HG03135 (cell line): ENCODE data around the gene MLF1.
A peak's percentile ranks its signal among the peaks of the same experiment; 100 is the strongest.

Source experiments
- ATAC-seq: cut with Tn5 transposase; IDR thresholded peaks from one replicate; pipeline ENCODE4 v1.9.1; 2021; ENCODE audit warnings: mild to moderate bottlenecking, moderate library complexity; ENCODE audit not compliant: unreplicated experiment

The MLF1 gene

DNA sequence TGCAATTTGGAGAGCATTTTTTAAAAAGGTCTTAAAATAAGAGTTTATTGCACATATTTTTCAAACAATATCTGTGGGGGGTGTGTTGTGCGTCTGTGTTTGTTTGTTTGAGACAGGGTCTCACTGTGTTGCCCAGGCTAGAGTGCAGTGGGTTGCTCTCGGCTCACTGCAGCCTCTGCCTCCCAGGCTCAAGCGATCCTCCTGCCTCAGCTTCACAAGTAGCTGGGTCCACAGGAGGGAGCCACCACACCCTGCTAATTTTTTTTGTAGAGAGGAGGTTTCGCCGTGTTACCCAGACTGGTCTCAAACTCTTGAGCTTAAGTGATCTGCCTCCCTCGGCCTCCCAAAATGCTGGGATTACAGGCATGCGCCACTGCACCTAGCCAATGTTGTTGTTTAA lies 2.7 kb downstream of the MLF1 start:
- ATAC-seq = no peak

GRCh38 chr3:158574646-158575045 lies 3.7 kb downstream of the MLF1 start:
- no peak for ATAC-seq

DNA sequence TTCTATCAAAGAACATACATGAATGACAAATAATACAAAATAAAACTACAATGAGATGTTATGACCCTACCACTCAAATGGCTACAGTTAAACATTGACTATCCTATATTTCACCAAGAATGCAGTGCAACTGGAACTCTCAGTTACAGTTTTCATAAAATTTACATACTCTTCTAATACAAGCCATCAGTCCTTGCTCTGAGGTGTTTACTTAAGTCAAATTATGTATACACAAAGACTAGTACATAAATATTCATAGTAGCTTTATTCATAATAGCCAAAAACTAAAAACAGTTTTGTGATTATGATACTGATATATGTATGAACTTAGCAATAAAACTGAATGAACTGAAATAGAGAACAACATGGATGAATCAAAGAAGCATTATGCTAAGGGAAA lies 19.2 kb downstream of the MLF1 start:
- ATAC-seq = no peak

DNA sequence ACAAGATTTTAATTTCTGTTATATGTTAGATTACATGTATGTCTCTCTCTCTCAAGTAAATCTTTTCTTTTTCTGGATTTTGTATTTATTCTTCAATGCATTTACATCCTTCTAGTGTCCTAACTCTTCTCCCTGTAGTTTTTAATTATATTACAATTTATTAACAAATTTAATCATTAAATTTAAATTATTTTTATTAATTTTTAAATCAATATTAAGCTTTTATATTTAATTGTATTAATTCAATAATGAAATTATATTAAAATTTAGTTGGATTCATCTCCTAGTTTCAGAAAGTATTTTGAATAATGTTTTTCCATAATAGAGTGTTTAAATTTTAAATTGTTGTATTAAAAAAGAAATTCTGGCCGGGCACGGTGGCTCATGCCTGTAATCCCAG lies 29.8 kb downstream of the MLF1 start:
- ATAC-seq = no peak

DNA sequence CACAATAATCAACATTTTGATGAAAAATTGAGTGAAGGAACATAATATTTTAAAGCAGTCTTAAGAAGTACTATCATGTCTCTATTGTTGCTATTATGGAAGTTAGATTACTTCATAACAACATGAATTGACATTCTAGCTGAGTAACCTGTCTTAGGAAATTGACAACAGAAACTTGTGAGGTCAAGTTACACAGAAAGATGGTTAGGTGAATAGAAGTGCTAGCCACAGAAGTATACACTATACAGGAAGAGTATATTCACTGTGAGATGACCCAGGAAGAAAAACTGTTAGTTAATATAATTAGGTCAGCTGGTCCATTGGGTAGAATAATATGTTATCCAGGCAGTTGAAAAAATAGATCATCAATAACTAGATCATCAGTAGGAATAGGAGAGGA lies 31.2 kb downstream of the MLF1 start:
- ATAC-seq = no peak

- no peak for ATAC-seq
Measured at GRCh38 chr3:158617982-158618875, 47.2 kb downstream of the MLF1 start.

DNA sequence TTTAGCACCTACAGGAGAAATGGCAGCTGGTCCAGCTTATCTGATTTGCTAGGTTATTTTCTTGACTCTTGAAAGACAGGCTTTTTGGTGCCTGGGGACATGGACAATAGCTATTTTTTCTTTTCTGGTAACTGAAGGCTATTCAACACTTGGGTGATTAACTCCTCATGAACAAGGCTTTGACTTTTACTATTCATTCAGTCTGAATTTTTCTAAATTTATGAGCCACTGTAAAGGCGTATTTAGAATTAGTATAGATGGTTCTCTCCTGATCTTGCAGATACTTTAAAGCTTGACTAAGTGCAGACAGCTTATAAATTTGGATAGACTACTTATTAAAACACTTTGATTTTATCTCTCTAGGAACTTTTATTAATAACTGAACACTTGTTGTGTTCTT lies 54.9 kb downstream of the MLF1 start:
- no peak for ATAC-seq

- ATAC-seq = no peak
Measured at GRCh38 chr3:158631981-158632380, 61.0 kb downstream of the MLF1 start.

DNA sequence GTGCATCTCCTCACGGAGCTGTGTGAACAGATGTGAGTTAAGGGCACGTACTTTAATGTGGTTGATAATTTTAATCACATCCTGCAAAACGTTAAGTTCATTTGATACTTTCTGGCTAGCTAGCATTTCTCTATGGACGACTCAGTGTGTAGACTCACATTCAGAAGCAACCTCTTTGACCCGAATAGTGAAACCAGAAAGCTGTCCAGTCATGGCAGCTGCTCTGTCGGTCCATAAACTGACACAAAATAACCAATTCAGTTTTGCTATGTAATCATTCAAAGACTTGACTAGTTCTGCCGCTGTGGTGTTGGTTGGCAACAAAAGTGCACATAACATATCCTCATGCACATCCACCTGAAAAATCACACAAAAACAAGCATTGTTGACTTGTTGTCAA lies 69.7 kb downstream of the MLF1 start:
- no peak for ATAC-seq

GRCh38 chr3:158642005-158642404 lies 71.0 kb downstream of the MLF1 start:
- ATAC-seq = no peak

- ATAC-seq = no peak
Measured at GRCh38 chr3:158642474-158643210, 71.6 kb downstream of the MLF1 start.

DNA sequence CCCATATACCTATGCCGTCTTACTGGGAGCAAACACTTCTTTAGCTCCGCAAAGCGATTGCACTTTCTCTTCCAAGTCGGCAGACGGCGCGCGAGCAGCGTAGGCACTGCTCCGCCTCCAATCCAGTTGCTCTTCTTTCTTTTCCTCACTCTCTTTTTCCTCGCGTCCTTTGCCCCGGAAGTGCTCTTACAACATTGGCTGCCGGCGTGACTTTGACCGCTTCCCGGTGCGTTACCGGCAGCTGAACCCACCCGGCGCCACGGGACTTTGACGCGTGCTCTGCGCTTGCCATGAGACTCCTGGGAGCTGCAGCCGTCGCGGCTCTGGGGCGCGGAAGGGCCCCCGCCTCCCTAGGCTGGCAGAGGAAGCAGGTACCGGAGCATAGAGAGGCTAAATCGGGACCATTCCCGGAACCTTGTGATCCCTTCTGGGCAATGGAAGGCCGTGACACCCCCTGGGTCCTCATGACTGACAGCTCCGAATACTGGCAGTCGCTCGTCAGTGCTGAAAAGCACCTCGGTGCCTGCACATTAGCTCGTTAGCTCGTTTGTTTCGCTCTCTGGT lies 73.4 kb downstream of the MLF1 start, which contains the start of gene GFM1:
TSS of gene GFM1 (plus strand) at position 183 of the 564 bp plus-strand sequence. CDS start at position 291, 108 bp downstream.
- peak; percentile 98 for ATAC-seq

DNA sequence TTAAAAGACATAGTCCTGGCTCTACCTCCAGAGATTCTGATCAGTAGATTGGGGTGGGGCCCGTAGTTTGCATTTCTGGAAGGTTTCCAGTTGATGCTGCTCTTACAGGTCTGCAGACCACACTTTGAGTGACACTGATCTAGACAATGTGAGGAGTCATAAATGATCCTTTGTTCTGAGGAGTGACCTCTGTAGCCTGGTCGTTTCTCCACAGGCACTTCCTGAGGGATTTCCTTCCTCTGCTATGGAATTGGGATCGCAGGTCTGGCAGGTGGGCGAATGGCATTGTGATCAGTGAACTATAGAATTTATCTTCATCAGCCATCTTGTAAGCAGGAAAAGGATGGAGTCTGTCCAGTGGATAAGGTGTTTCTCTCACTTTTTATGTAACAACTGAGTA lies 78.8 kb downstream of the MLF1 start:
- ATAC-seq = no peak

DNA sequence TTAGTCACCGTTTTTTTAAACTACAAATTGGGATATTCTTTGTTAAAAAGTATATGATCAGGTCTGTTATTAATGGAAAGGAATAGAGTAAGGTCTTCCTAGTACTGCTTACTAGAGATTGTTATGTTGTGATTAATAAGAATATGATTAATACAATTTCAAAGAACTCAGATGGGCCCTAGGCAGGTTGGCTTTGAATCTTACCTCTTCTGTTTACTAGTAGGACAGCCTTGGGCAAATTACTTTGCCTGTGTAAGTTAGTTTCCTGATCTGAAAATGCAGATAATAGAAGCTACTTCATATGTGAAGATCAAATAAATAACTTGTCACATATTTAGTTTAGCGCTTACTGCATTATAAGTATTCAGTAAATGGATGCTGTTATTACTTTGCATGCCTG lies 80.2 kb downstream of the MLF1 start:
- no peak for ATAC-seq

- no peak for ATAC-seq
Measured at GRCh38 chr3:158652463-158652862, 81.5 kb downstream of the MLF1 start.
